GM12878 (cell line): ENCODE data around the gene PCK1. TPM values are rescaled to one million over a fixed set of nuclear protein-coding genes. Genes with fewer than 3 reads are reported as not detected.

Source experiments
- BACH1 ChIP-seq: fragments of 450-650 bp; IDR thresholded peaks from 2 replicates; pipeline ENCODE4 v1.6.1; 2017; ENCODE audit warnings: mild to moderate bottlenecking, borderline replicate concordance
- BMI1 ChIP-seq: fragments of 450-650 bp; IDR thresholded peaks from 2 replicates; pipeline ENCODE4 v1.6.1; 2016; ENCODE audit warnings: mild to moderate bottlenecking, moderate library complexity, borderline replicate concordance
- CHD2 ChIP-seq: IDR thresholded peaks from 2 replicates; pipeline ENCODE4 v1.6.1; 2011; ENCODE audit warnings: low read depth, low read length, improper control_type of control experiment, borderline replicate concordance
- CTCF ChIP-seq, 3 experiments: IDR thresholded peaks in 2 of 3; conservative IDR thresholded peaks in 1 of 3; 2 replicates each; pipeline ENCODE4 v1.5.1; 2011; ENCODE audit warnings: low read depth in 3 of 3, low read length in 3 of 3, mild to moderate bottlenecking in 3 of 3, control low read depth in 2 of 3, moderate library complexity in 2 of 3, inconsistent platforms in 1 of 3, mixed read lengths in 1 of 3; ENCODE audit not compliant: control insufficient read depth in 2 of 3, insufficient read depth in 1 of 3; ENCODE audit errors: extremely low read depth in 1 of 3
- EGR1 ChIP-seq, 2 experiments: IDR thresholded peaks; 1 replicate in 1 of 2; 2 replicates in 1 of 2; pipeline ENCODE4 v1.6.1; 2011 to 2012; ENCODE audit warnings: low read depth in 2 of 2, low read length in 2 of 2, borderline replicate concordance in 1 of 2, mild to moderate bottlenecking in 1 of 2, moderate library complexity in 1 of 2
- FOXM1 ChIP-seq: IDR thresholded peaks from 2 replicates; pipeline ENCODE4 v1.6.1; 2012; ENCODE audit warnings: low read depth, mild to moderate bottlenecking, inconsistent platforms, low read length, moderate library complexity
- HDAC6 ChIP-seq: fragments of 200-600 bp; sonication (generic); IDR thresholded peaks from one replicate; pipeline ENCODE4 v1.8.0; 2017; ENCODE audit warnings: antibody characterized with exemption; ENCODE audit not compliant: unreplicated experiment
- JUNB ChIP-seq: IDR thresholded peaks from 2 replicates; pipeline ENCODE4 v1.6.1; 2016; ENCODE audit warnings: antibody characterized with exemption, mild to moderate bottlenecking
- NKRF ChIP-seq: fragments of 450-650 bp; conservative IDR thresholded peaks from 2 replicates; pipeline ENCODE4 v1.6.1; 2017; ENCODE audit warnings: mild to moderate bottlenecking, moderate library complexity
- NR2C1 ChIP-seq: fragments of 450-650 bp; IDR thresholded peaks from 2 replicates; pipeline ENCODE4 v1.6.1; 2017; ENCODE audit warnings: antibody characterized with exemption, mild to moderate bottlenecking, moderate library complexity
- PAX8 ChIP-seq: fragments of 450-650 bp; IDR thresholded peaks from 2 replicates; pipeline ENCODE4 v1.6.1; 2017; ENCODE audit warnings: mild to moderate bottlenecking, moderate library complexity
- POLR2A ChIP-seq: IDR thresholded peaks from 2 replicates; pipeline ENCODE4 v1.6.1; 2011; ENCODE audit warnings: low read depth, mild to moderate bottlenecking, low read length
- RELA ChIP-seq: fragments of 450-650 bp; IDR thresholded peaks from 2 replicates; pipeline ENCODE4 v1.8.0; 2014; ENCODE audit warnings: borderline replicate concordance; ENCODE audit not compliant: partially characterized antibody
- SMC3 ChIP-seq: IDR thresholded peaks from 2 replicates; pipeline ENCODE4 v1.6.1; 2011; ENCODE audit warnings: low read length, improper control_type of control experiment, borderline replicate concordance
- SUZ12 ChIP-seq: fragments of 200-600 bp; sonication (generic); IDR thresholded peaks from one replicate; pipeline ENCODE4 v1.6.1; 2018; ENCODE audit warnings: antibody characterized with exemption, mild to moderate bottlenecking; ENCODE audit not compliant: unreplicated experiment
- USF1 ChIP-seq: IDR thresholded peaks from 2 replicates; pipeline ENCODE4 v1.6.1; 2011; ENCODE audit warnings: borderline replicate concordance, low read depth, mild to moderate bottlenecking, moderate library complexity, mixed read lengths, low read length; ENCODE audit not compliant: insufficient read depth; ENCODE audit errors: extremely low read length
- ZBED1 ChIP-seq: IDR thresholded peaks from 2 replicates; pipeline ENCODE4 v1.6.1; 2016; ENCODE audit warnings: borderline replicate concordance
- ZNF274 ChIP-seq: IDR thresholded peaks from one replicate; pipeline ENCODE4 v1.8.0; 2011; ENCODE audit not compliant: insufficient read length, insufficient read depth
- ZSCAN29 ChIP-seq: fragments of 450-650 bp; IDR thresholded peaks from 2 replicates; pipeline ENCODE4 v1.6.1; 2017; ENCODE audit warnings: mild to moderate bottlenecking, moderate library complexity
- polyA plus RNA-seq, 11 experiments: library from polyadenylated mRNA; depleted of rRNA in 4 of 11; unstranded in 6 of 11; stranded (reverse) in 5 of 11; fragments of >200 nt; fragmentation: Nextera tagmentation in 4 of 11; fragmentation: Illumina TruSeq in 1 of 11; extraction: Ambion mirVana in 4 of 11; extraction: Trizol in 1 of 11; gene quantifications; 1 replicate in 1 of 11; 2 replicates in 10 of 11; pipeline versions ENCODE4 v1.2.1 to v1.2.3, GENCODE V29; 2011 to 2016; ENCODE audit warnings: inconsistent platforms in 2 of 11, missing spikeins in 2 of 11, low read depth in 1 of 11
- total RNA-seq, 4 experiments: library from RNA; depleted of rRNA in 3 of 4; stranded (reverse); fragments of >200 nt in 3 of 4; fragmentation: Illumina TruSeq in 1 of 4; extraction: Trizol in 1 of 4; gene quantifications; 2 replicates each; pipeline versions ENCODE4 v1.2.1 to v1.2.3, GENCODE V29; 2013 to 2021
- TF ChIP-seq, protein P1 (sequence below): fragments of 450-650 bp; IDR thresholded peaks from 2 replicates; pipeline ENCODE4 v1.6.1; 2017; ENCODE audit warnings: borderline replicate concordance
- TF ChIP-seq, protein P2 (sequence below): IDR thresholded peaks from 2 replicates; pipeline ENCODE4 v1.6.1; 2011; ENCODE audit warnings: borderline replicate concordance, low read depth, mild to moderate bottlenecking, moderate library complexity, low read length; ENCODE audit not compliant: insufficient read depth, poor library complexity, severe bottlenecking

Gene PCK1
- total and polyA plus RNA-seq, 10 of the 15 experiments (the other 5 are each of a cell fraction or from before 2014, with no cell fraction given) = 0.02 to 0.33 (median 0.09) TPM; not detected in 5

- TF ChIP-seq PAX8 (no peak), JUNB (no peak), CTCF (IDR thresholded peaks at IDR 0.05 in 2 of 3, conservative IDR thresholded peaks at IDR 0.05 in 1 of 3; ENCODE audit: control insufficient read depth in 2 of 3, extremely low read depth in 1 of 3, insufficient read depth in 1 of 3, low read depth in 3 of 3, low read length in 3 of 3) (peak; percentile 71 to 92 (median 92)), POLR2A (no peak), ZBED1 (no peak), NR2C1 (no peak), NKRF (no peak), RELA (no peak), ZNF274 (no peak), SMC3 (peak; percentile 90), FOXM1 (no peak), BMI1 (no peak), CHD2 (no peak), SUZ12 (no peak), EGR1 (IDR thresholded peaks at IDR 0.05; ENCODE audit: borderline replicate concordance in 1 of 2, low read depth in 2 of 2, low read length in 2 of 2) (peak in 1 of 2 experiments; percentile 24; a peak in 1 of 3 replicates), USF1 (no peak), HDAC6 (no peak), ZSCAN29 (no peak), BACH1 (no peak)
- TF ChIP-seq, protein P1, sequence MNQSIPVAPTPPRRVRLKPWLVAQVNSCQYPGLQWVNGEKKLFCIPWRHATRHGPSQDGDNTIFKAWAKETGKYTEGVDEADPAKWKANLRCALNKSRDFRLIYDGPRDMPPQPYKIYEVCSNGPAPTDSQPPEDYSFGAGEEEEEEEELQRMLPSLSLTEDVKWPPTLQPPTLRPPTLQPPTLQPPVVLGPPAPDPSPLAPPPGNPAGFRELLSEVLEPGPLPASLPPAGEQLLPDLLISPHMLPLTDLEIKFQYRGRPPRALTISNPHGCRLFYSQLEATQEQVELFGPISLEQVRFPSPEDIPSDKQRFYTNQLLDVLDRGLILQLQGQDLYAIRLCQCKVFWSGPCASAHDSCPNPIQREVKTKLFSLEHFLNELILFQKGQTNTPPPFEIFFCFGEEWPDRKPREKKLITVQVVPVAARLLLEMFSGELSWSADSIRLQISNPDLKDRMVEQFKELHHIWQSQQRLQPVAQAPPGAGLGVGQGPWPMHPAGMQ = no peak
- TF ChIP-seq, protein P2, sequence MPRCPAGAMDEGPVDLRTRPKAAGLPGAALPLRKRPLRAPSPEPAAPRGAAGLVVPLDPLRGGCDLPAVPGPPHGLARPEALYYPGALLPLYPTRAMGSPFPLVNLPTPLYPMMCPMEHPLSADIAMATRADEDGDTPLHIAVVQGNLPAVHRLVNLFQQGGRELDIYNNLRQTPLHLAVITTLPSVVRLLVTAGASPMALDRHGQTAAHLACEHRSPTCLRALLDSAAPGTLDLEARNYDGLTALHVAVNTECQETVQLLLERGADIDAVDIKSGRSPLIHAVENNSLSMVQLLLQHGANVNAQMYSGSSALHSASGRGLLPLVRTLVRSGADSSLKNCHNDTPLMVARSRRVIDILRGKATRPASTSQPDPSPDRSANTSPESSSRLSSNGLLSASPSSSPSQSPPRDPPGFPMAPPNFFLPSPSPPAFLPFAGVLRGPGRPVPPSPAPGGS = no peak
Measured at GRCh38 chr20:57596998-57597939, 36.4 kb downstream of the PCK1 start (continued).
